Measurements from ENCODE around the gene OR2AG2.
"Not testable (repeated sequence)": the region's sequence is repeated elsewhere in the genome, so short reads cannot be mapped to it uniquely, and the experiment has no call there.

Gene OR2AG2

DNA sequence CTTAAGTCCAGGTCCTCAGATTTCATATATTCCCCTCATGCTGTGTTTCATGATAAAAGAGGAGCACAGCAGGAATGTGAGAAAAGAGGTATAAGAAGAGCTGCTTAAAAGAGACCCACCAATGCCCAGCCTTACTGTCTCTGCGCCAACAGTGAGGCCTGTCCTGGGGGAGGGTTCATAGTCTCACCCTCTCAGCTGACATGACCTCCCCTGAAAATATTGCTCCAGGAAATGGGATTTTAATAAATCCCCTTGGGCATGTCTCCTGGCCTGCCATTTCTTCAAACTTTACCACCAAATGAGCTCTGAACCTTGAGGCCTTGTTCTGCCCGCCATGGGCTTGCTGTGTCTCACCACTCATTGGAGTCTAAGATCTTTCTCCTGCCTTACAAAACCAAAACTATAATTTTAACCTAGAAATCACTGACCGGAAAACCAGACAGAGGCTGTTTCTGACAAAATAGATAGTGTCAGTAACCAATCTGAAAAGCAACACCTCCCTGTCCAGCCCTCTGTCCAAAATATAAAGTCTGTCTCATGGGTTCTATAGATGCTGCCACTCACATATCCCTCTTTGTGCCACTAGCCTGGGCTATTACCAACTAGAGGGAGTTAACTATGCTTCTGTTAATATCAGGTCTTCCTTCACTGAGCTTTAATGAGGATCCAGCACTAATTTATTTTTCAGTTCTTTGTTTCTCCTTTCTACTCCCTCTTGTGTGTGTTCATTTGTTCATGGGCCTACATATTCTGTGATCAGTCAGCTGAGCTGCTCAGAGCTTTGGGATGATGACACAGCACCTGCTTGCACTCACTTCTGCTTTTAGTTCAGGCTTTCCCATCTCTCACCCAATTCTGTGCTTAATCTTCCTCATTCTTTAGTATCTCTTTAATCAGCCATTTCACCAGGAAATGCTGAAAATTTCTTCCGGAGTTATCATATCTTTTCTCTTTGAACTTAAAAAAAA lies at the start of gene OR2AG2:
Gene OR2AG2 (minus strand): TSS at position 51 of the 968 bp plus-strand sequence. CDS start 3,019 bp downstream, outside the sequence.
- no peak for DNase-seq

DNA sequence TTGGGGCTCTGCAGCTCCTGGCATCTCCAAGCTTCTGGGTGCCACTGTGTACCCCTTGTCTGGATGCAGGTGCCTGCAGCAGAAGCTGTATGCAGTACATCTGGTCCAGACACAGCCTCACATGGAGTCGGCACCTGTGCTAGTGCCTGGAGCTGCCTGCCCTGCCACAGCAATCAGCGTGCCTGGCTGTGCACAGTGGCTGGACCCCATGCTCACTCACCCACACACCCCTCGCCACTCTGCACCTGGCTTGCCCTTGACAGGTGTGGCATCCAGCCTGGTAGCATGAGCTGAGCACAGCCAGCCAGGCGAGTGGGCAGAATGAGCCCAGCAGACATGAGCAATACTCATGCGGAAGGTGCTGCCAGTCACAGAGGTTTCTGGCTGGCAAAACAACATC lies 47.2 kb upstream of the OR2AG2 start:
- DNase-seq, result no peak

DNA sequence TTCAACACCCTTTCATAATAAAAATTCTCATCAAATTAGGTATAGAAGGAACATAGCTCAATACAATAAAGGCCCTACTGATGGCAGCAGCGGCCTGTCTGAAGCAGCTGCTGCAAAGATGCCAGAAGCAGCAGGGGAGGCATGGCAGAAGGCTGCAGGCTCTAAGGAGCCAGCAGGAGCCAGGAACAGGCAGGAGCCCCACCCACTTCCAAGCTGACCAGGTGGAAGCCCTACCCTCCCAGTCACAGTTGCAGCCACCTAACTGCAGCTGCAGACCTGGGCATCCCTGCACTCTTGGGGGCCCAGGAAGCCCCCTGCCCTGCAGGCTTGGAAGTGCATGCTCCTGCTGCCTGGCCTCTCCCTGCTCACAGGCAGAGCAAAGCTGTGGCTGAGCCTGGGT lies 45.9 kb upstream of the OR2AG2 start:
- no peak for DNase-seq

DNA sequence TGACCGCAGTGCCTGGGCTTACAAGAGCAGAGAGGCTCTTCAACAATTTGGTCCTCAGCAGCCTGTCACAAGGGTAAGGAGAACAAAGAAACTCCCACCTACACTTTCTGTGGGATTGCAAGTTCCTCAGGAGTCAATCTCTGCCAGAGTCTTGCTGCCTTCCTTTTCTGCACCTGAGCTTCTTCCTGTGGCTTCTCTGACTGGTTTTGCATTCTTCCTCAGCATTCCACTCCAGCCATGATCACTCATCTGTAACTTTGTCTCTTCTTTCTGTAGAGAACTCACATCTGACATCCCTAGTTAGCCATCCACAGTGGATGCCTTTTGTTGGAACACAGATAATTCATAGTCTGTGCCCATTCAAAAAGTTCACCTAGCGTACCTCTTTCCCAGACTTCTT lies 41.9 kb upstream of the OR2AG2 start:
- DNase-seq, result no peak

DNA sequence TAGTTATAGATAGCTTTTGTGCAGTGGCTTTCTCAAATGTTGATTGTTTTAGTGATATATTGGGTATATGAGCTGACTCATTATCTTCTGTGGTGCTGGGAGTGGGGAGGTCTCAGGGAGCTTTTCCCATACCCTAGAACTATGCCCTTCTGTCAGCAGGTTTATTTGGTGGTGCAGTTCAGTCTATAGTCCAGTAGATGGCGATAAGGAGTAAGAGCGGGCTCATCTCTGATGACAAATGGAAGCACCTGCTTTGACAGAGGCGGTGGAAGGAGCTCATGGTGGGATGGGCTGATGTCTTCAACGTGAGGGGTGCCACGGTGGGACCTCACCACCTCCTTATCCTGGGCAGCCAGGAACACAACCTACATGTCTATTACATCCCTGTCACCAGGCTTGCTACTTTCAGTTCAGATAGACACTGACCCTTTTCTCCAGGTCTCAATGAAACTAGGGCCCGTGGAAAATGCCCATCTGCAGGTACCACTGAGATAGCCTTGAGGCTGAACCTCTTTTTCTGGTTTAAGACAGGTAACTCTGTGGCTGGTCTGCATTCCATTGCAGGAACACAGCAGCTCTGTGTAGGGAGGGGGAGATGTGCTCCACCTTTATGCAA lies 40.7 kb upstream of the OR2AG2 start:
- peak; percentile 6 for DNase-seq

DNA sequence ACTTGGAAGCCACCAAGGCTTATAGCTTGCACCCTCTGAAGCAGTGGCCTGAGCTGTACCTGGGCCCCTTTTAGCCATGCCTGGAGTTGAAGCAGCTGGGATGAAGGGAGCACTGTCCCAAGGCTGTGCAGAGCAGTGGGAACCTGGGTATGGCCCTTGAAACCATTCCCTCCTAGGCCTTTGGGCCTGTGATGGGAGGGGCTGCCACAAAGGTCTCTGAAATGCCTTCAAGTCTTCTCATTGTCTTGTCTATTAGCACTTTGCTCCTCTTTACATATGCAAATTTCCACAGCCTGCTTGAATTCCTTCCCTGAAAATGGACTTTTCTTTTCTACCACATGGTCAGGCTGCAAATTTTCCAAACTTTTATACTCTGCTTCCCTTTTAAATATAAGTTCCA lies 29.3 kb upstream of the OR2AG2 start:
- DNase-seq, result not testable (repeated sequence)

GRCh38 chr11:6799402-6799801 lies 27.6 kb upstream of the OR2AG2 start, which contains the start of gene OR6A2:
Gene OR6A2, minus strand, starts transcription at chr11:6799689. Its CDS starts 3,981 bp downstream, at chr11:6795708.
- DNase-seq, result no peak

DNA sequence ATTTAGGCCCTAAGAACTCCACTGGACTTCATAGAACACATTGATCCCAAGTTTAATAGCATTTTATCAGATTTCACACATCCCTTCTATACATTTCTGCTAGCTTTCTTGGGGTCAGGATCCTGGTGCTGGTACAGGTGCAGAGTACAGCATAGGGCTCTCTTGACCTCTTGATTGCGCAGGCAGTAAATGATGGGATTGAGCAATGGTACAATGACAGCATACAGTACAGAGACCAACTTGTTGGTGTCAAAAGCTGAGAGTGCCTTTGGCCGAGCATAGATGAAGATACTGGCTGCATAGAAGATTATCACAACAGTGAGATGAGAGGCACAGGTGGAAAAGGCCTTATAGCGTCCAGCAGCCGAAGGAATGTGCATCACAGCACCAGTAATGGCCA lies 22.9 kb upstream of the OR2AG2 start:
- DNase-seq, result no peak

DNA sequence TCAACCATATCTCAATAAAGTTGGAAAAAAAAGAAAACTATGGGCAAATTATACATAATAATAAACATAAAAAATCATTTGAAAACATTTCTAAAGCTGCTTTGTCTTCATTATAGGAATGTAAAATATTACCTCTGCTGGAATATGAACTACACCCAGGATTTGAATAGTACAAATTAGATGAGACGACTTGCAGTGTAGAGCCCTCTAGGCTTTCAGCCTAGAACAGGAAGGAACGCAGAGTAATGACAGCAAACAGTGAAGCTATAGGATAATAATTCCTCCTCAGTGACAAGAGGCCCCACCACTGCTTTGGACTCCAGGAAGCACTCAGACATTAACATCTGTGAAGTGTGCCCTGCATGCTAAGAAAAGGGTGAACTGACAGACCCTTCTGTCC lies 18.8 kb upstream of the OR2AG2 start:
- no peak for DNase-seq

- no peak for DNase-seq
These were observed 10.9 kb upstream of the OR2AG2 start, which contains the start of gene OR2AG1 for GRCh38 chr11:6782720-6783119. Gene OR2AG1, plus strand, starts transcription at chr11:6783020. Its CDS starts 2,018 bp downstream, at chr11:6785038.

DNA sequence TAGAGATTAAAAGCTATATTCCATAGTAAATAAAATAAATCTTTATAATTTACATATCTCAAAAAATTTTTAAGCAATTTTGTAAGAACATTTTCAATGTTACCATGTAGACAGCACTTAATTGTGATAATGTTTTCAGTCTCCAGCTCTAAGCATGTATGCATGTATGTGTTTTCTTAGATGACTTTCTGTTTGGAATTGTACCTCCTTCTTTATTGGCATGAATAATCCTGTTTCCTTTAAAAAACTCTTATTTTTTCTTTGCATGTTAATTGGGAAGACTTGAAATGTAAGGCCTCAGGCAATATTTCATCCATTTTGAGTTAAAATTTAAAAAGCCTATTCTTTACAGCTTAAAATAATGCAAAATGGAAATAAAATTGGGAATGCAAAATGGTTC lies 9.1 kb upstream of the OR2AG2 start:
- no peak for DNase-seq

- no peak for DNase-seq
These were observed 6.7 kb upstream of the OR2AG2 start for GRCh38 chr11:6778518-6778917.

GRCh38 chr11:6757373-6757967 lies 14.3 kb downstream of the OR2AG2 start:
- DNase-seq, result peak; percentile 52

DNA sequence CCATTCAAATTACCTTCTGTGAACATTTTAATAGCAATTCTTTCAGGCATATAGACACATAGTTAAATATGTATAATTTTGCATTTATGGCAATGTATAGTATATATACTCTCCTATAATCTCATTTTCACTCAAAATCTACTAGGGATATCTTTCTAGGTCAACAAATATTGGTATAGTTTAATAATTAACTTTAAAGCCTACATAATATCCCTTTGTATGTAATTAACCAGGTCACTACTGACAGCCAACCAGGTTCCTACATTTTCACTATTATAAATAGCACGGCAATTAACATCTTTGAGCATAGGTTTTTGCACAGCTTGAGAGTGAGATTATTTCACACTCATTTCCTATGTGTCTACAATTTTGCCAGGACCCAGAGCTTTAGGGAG lies 15.8 kb downstream of the OR2AG2 start:
- DNase-seq, result no peak

DNA sequence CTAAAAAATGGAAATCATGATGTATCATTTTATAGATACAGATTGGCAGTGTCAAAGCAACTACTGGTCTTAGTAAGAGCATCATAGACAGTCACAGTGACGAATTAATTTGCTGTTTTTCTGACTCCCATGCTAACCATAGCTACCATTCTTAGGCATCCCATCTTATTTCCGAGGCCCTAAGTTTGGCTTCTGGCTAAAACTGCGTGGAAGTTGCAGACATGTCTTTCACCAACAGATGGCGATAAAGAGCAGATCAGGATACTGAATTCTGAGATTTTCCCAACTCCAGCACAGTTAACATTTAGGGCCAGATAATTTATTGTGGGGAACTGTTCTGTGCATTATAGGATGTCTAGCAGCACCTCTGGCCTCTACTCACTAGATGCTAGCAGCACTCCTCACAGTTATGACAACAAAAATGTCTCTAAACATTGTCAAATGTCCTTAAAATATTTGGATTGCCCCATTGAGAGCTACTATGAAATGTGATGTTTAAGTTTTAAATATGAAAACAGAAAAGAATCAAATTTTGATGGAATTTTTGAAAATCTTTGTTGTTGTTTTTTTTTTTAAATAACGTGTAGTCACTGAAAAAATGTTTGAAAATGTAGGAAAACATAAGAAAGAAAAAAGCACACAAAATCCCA lies 16.3 kb downstream of the OR2AG2 start:
- no peak for DNase-seq

- DNase-seq, result no peak
These were observed 24.6 kb downstream of the OR2AG2 start for GRCh38 chr11:6747097-6747668.

GRCh38 chr11:6746626-6747025 lies 25.1 kb downstream of the OR2AG2 start:
- no peak for DNase-seq

DNA sequence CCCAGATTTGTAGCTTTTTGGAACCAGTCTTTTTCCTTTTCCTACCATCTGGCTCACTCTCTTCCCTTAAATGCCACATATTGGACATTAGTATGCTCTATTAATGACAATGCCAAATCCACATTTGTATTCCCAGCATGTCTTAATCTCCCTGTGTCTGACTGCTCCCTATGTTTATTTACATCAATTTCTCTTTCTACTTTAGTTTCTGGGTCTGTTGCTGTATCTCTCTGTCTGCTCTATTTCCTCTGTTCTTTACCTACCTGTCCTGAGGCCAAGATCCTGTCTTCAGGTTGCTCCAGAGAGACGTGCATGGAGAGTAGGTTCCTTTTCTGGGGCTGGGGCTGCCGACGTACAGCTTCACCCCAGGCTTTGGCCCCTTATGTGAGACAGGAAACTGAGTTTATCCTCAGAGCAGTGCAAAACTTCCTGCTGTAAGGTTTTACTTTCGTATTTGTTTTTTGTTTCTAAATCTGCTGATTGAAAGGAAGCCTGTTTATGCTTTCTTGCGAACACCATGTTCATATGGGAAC lies 25.6 kb downstream of the OR2AG2 start:
- peak; percentile 28 for DNase-seq

GRCh38 chr11:6745465-6746015 lies 26.2 kb downstream of the OR2AG2 start:
- no peak for DNase-seq

GRCh38 chr11:6745018-6745417 lies 26.8 kb downstream of the OR2AG2 start:
- no peak for DNase-seq

GRCh38 chr11:6742260-6742659 lies 29.5 kb downstream of the OR2AG2 start:
- no peak for DNase-seq

GRCh38 chr11:6738590-6738989 lies 33.2 kb downstream of the OR2AG2 start:
- no peak for DNase-seq
